ENCODE results near the gene NEURL2. TPM values are rescaled to one million over a fixed set of nuclear protein-coding genes. Genes with fewer than 3 reads are reported as not detected.

Gene NEURL2
- total and polyA plus RNA-seq, 10 of the 15 experiments (the other 5 are each of a cell fraction or from before 2014, with no cell fraction given), result 0.53 to 7.0 (median 2.7) TPM

- TF ChIP-seq NR2C2 (IDR thresholded peaks at IDR 0.05; ENCODE audit: borderline replicate concordance, control insufficient read depth, insufficient read length, low read depth) (no peak), TCF3 (IDR thresholded peaks at IDR 0.05; ENCODE audit: borderline replicate concordance, insufficient read depth, low read depth, low read length) (no peak), DPF2 (IDR thresholded peaks at IDR 0.05) (no peak), ZNF24 (IDR thresholded peaks at IDR 0.05) (no peak), NFIC (IDR thresholded peaks at IDR 0.05; ENCODE audit: low read depth, low read length) (no peak), GABPA (IDR thresholded peaks at IDR 0.05; ENCODE audit: low read depth) (no peak), SRF (IDR thresholded peaks at IDR 0.05; ENCODE audit: low read depth in 2 of 2, low read length in 2 of 2) (peak in 1 of 2 experiments; percentile 55; a peak in 1 of 4 replicates), CHD2 (IDR thresholded peaks at IDR 0.05; ENCODE audit: borderline replicate concordance, low read depth, low read length) (peak; percentile 90), RFX5 (IDR thresholded peaks at IDR 0.05; ENCODE audit: low read depth, low read length) (0 out of 2 replicates have a peak, but pooled peaks have one; percentile 52), RAD51 (IDR thresholded peaks at IDR 0.05) (no peak), RELA (IDR thresholded peaks at IDR 0.05; ENCODE audit: borderline replicate concordance, partially characterized antibody) (no peak), HDAC6 (IDR thresholded peaks at IDR 0.05; ENCODE audit: unreplicated experiment) (no peak), SKIL (IDR thresholded peaks at IDR 0.05; ENCODE audit: low read depth, poor library complexity, severe bottlenecking) (no peak), BMI1 (IDR thresholded peaks at IDR 0.05; ENCODE audit: borderline replicate concordance) (no peak), IKZF2 (IDR thresholded peaks at IDR 0.05) (no peak), SUPT20H (IDR thresholded peaks at IDR 0.05; ENCODE audit: borderline replicate concordance, control insufficient read depth, low read depth, low read length) (no peak), TCF7 (IDR thresholded peaks at IDR 0.05; ENCODE audit: borderline replicate concordance) (no peak), IKZF1 (conservative IDR thresholded peaks at IDR 0.05) (no peak), ATF3 (IDR thresholded peaks at IDR 0.05; ENCODE audit: borderline replicate concordance, extremely low read depth, low read depth, low read length) (no peak), HDAC2 (IDR thresholded peaks at IDR 0.05) (no peak), PAX8 (IDR thresholded peaks at IDR 0.05) (no peak), HDGF (IDR thresholded peaks at IDR 0.05) (peak; percentile 99), NFXL1 (IDR thresholded peaks at IDR 0.05; ENCODE audit: borderline replicate concordance) (no peak), ZNF622 (IDR thresholded peaks at IDR 0.05) (no peak), ZSCAN29 (IDR thresholded peaks at IDR 0.05) (no peak), BRCA1 (IDR thresholded peaks at IDR 0.05; ENCODE audit: low read depth, low read length) (peak; percentile 62; the same call in 1 of the 2 replicates), MAX (IDR thresholded peaks at IDR 0.05; ENCODE audit: low read depth, low read length) (no peak)
Observed at GRCh38 chr20:45910670-45911485, 19.9 kb upstream of the NEURL2 start (continued).
